ENCODE data around the gene ADGRD2.
A peak's percentile ranks its signal among the peaks of the same experiment; 100 is the strongest.
"Not testable (repeated sequence)": the region's sequence is repeated elsewhere in the genome, so short reads cannot be mapped to it uniquely, and the experiment has no call there.

Gene ADGRD2

GRCh38 chr9:124450241-124450924, at the start of gene ADGRD2:
ADGRD2 (plus strand) TSS chr9:124450451; CDS start chr9:124451667, 1,216 bp downstream.
- no peak for DNase-seq (ENCODE audit: low read depth, low spot score)

GRCh38 chr9:124403246-124403645, 47.0 kb upstream of the ADGRD2 start:
- DNase-seq (ENCODE audit: low read depth, low spot score) = no peak

GRCh38 chr9:124409410-124409809, 40.8 kb upstream of the ADGRD2 start:
- no peak for DNase-seq (ENCODE audit: low read depth, low spot score)

- no peak for DNase-seq (ENCODE audit: low read depth, low spot score)
Measured at GRCh38 chr9:124410321-124410913, 39.8 kb upstream of the ADGRD2 start.

GRCh38 chr9:124411514-124412227, 38.6 kb upstream of the ADGRD2 start:
- DNase-seq (ENCODE audit: low read depth, low spot score) = no peak

GRCh38 chr9:124412228-124412575, 38.0 kb upstream of the ADGRD2 start:
- no peak for DNase-seq (ENCODE audit: low read depth, low spot score)

- DNase-seq (ENCODE audit: low read depth, low spot score) = no peak
Measured at GRCh38 chr9:124414612-124415011, 35.6 kb upstream of the ADGRD2 start.

- peak; percentile 90 for DNase-seq (ENCODE audit: low read depth, low spot score)
Measured at GRCh38 chr9:124415102-124415851, 35.0 kb upstream of the ADGRD2 start, which contains the start of gene PSMB7. PSMB7 (minus strand) TSS chr9:124415442; CDS start chr9:124415425, 17 bp downstream.

GRCh38 chr9:124415852-124416484, 34.3 kb upstream of the ADGRD2 start:
- no peak for DNase-seq (ENCODE audit: low read depth, low spot score)

GRCh38 chr9:124419832-124420489, 30.3 kb upstream of the ADGRD2 start:
- DNase-seq (ENCODE audit: low read depth, low spot score) = no peak

GRCh38 chr9:124420991-124421543, 29.2 kb upstream of the ADGRD2 start:
- no peak for DNase-seq (ENCODE audit: low read depth, low spot score)

GRCh38 chr9:124423155-124423554, 27.1 kb upstream of the ADGRD2 start:
- DNase-seq (ENCODE audit: low read depth, low spot score) = no peak

GRCh38 chr9:124423591-124423990, 26.7 kb upstream of the ADGRD2 start:
- no peak for DNase-seq (ENCODE audit: low read depth, low spot score)

- DNase-seq (ENCODE audit: low read depth, low spot score) = not testable (repeated sequence)
Measured at GRCh38 chr9:124425733-124426132, 24.5 kb upstream of the ADGRD2 start.

GRCh38 chr9:124426361-124426760, 23.9 kb upstream of the ADGRD2 start:
- DNase-seq (ENCODE audit: low read depth, low spot score) = no peak

GRCh38 chr9:124427281-124427680, 23.0 kb upstream of the ADGRD2 start:
- DNase-seq (ENCODE audit: low read depth, low spot score) = no peak

- no peak for DNase-seq (ENCODE audit: low read depth, low spot score)
Measured at GRCh38 chr9:124428751-124429529, 21.3 kb upstream of the ADGRD2 start.

GRCh38 chr9:124429530-124429867, 20.8 kb upstream of the ADGRD2 start:
- no peak for DNase-seq (ENCODE audit: low read depth, low spot score)

- DNase-seq (ENCODE audit: low read depth, low spot score) = no peak
Measured at GRCh38 chr9:124436320-124436719, 13.9 kb upstream of the ADGRD2 start.

GRCh38 chr9:124437086-124437485, 13.2 kb upstream of the ADGRD2 start:
- DNase-seq (ENCODE audit: low read depth, low spot score) = no peak

Measured in smooth muscle cell of the brain vasculature (primary cell).